ENCODE measurements around the gene TNS4.

Gene TNS4

GRCh38 chr17:40437095-40437732, 64.2 kb downstream of the TNS4 start:
- Histone ChIP-seq H3K9me3 (ENCODE audit: control insufficient read depth, low read length) (no peaks in the 10 kb centered on the region), H3K27me3 (replicated peaks; ENCODE audit: control insufficient read depth, insufficient read depth, low read length, poor library complexity, severe bottlenecking) (no peaks in the 10 kb centered on the region), H3K4me1 (ENCODE audit: control insufficient read depth, insufficient read depth, low read length, poor library complexity, severe bottlenecking) (no peaks in the 10 kb centered on the region), H3K36me3 (ENCODE audit: control insufficient read depth, insufficient read depth, low read length) (no peaks in the 10 kb centered on the region), H3K27ac (ENCODE audit: insufficient read depth, low read length, poor library complexity, severe bottlenecking) (no peak overlapping the region), H3K4me3 (ENCODE audit: insufficient read depth, low read depth, low read length, poor library complexity, severe bottlenecking) (no peak overlapping the region)
- no peak for DNase-seq

GRCh38 chr17:40436636-40437035, 64.8 kb downstream of the TNS4 start:
- H3K4me1 ChIP-seq (ENCODE audit: control insufficient read depth, insufficient read depth, low read length, poor library complexity, severe bottlenecking), result no peaks in the 10 kb centered on the region
- no peaks in the 10 kb centered on the region for H3K27me3 ChIP-seq (replicated peaks; ENCODE audit: control insufficient read depth, insufficient read depth, low read length, poor library complexity, severe bottlenecking)
- H3K9me3 ChIP-seq (ENCODE audit: control insufficient read depth, low read length), result no peaks in the 10 kb centered on the region
- DNase-seq, result no peak
- no peak overlapping the region for H3K4me3 ChIP-seq (ENCODE audit: insufficient read depth, low read depth, low read length, poor library complexity, severe bottlenecking)
- no peak overlapping the region for H3K27ac ChIP-seq (ENCODE audit: insufficient read depth, low read length, poor library complexity, severe bottlenecking)
- no peaks in the 10 kb centered on the region for H3K36me3 ChIP-seq (ENCODE audit: control insufficient read depth, insufficient read depth, low read length)

DNA sequence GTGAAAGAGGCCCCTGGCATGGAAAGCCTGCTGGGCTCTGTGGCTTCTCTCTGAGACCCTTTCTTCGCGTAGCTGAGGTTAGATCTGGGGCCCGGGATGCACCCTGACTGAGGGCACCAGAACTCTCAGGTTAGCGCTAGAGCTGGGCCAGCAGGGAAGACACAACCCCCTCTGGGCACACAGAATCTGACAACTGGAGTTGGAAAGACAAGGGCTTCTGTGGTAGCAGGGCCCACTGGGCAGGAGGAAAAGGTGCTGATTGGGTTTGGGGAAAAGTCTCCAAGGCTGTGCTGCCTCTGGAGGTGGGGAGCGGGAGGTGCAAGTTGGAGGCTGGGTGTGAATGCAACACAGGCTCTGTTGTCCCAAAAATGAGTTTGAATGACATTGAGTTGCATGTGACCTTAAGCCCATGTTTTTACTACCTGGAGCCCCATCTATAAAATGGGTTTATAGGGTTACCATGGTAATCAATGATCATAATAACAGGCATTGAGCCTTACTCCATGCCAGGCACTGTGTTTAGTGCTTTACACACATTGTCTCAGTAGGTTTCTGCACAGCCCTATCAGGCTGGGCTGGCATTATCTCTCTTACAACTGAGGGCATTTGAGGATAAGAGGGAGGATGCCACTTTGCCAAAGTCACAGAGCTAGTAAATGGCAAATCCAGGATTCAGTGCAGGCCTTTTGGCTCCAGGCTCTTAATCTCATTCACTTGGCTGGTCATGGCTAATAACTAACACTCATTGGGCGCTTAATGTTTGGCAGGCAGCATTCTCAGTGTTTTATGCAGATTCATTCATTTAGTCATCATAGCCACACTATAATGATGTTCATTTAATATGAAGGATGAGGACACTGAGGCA, 67.6 kb downstream of the TNS4 start:
- Histone ChIP-seq H3K4me3 (ENCODE audit: insufficient read depth, low read depth, low read length, poor library complexity, severe bottlenecking) (no peak overlapping the region), H3K27me3 (replicated peaks; ENCODE audit: control insufficient read depth, insufficient read depth, low read length, poor library complexity, severe bottlenecking) (no peaks in the 10 kb centered on the region), H3K9me3 (ENCODE audit: control insufficient read depth, low read length) (no peaks in the 10 kb centered on the region), H3K4me1 (ENCODE audit: control insufficient read depth, insufficient read depth, low read length, poor library complexity, severe bottlenecking) (no peaks in the 10 kb centered on the region), H3K27ac (ENCODE audit: insufficient read depth, low read length, poor library complexity, severe bottlenecking) (no peak overlapping the region), H3K36me3 (ENCODE audit: control insufficient read depth, insufficient read depth, low read length) (no peaks in the 10 kb centered on the region)
- no peak for DNase-seq

DNA sequence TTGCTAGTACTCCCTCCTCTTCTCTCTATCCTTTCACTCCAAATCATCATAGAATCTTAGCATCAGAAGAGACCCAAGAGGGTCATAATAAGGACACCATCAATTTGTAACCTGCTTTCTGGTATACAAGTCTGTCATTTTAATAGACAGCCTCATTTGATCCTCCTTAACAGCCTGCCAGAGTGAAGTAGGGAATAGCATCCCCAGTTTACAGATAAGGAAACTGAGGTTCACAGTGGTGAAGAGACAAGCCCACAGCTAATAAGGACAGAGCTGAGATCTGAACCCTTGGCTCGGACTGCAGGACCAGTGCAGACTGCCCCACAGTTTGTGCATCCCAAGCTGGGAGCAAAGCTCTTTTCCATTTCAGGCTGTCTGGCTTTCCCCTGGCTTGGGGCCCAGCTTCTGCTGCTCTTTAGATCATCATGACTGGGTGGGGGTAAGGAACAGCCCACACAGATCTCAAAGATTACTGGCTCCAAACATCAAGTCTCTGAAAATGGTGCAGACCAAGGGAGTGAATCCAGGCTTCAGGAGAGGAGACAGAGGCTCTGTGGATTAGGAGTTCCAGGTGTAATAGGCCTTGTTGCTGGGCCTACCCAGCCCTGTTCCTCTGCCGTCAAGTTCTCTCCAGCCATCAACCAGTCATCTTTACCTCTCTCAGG, 68.4 kb downstream of the TNS4 start:
- DNase-seq, result no peak
- H3K27ac ChIP-seq (ENCODE audit: insufficient read depth, low read length, poor library complexity, severe bottlenecking), result no peak overlapping the region

DNA sequence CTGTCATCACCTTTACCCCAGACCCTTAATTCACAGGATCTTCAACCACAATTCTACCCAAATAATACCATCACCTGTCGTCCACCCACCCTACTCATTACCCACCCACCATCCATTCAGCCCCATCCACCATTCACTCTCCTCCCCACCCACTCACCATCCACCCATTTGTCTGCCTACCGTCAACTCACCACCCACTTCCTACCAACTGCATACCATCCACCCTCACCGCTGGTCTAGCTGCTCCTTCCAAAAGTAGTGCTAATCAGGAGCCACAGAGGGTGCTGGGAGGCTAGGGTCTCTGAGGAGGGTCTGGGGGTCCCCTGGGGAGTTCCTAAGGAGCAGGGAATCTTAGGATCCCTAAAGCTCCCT, 70.2 kb downstream of the TNS4 start:
- H3K36me3 ChIP-seq (ENCODE audit: control insufficient read depth, insufficient read depth, low read length), result no peaks in the 10 kb centered on the region
- H3K4me3 ChIP-seq (ENCODE audit: insufficient read depth, low read depth, low read length, poor library complexity, severe bottlenecking), result no peak overlapping the region
- no peaks in the 10 kb centered on the region for H3K9me3 ChIP-seq (ENCODE audit: control insufficient read depth, low read length)
- DNase-seq, result no peak
- H3K27ac ChIP-seq (ENCODE audit: insufficient read depth, low read length, poor library complexity, severe bottlenecking), result no peak overlapping the region
- peaks cover 14% of the 10 kb centered on the region for H3K4me1 ChIP-seq (ENCODE audit: control insufficient read depth, insufficient read depth, low read length, poor library complexity, severe bottlenecking)
- H3K27me3 ChIP-seq (replicated peaks; ENCODE audit: control insufficient read depth, insufficient read depth, low read length, poor library complexity, severe bottlenecking), result no peaks in the 10 kb centered on the region

More for the DNA sequence above, 68.4 kb downstream of the TNS4 start:
- Histone ChIP-seq H3K9me3 (ENCODE audit: control insufficient read depth, low read length) (no peaks in the 10 kb centered on the region), H3K4me3 (ENCODE audit: insufficient read depth, low read depth, low read length, poor library complexity, severe bottlenecking) (no peak overlapping the region), H3K36me3 (ENCODE audit: control insufficient read depth, insufficient read depth, low read length) (no peaks in the 10 kb centered on the region), H3K4me1 (ENCODE audit: control insufficient read depth, insufficient read depth, low read length, poor library complexity, severe bottlenecking) (no peaks in the 10 kb centered on the region), H3K27me3 (replicated peaks; ENCODE audit: control insufficient read depth, insufficient read depth, low read length, poor library complexity, severe bottlenecking) (no peaks in the 10 kb centered on the region)

DNA sequence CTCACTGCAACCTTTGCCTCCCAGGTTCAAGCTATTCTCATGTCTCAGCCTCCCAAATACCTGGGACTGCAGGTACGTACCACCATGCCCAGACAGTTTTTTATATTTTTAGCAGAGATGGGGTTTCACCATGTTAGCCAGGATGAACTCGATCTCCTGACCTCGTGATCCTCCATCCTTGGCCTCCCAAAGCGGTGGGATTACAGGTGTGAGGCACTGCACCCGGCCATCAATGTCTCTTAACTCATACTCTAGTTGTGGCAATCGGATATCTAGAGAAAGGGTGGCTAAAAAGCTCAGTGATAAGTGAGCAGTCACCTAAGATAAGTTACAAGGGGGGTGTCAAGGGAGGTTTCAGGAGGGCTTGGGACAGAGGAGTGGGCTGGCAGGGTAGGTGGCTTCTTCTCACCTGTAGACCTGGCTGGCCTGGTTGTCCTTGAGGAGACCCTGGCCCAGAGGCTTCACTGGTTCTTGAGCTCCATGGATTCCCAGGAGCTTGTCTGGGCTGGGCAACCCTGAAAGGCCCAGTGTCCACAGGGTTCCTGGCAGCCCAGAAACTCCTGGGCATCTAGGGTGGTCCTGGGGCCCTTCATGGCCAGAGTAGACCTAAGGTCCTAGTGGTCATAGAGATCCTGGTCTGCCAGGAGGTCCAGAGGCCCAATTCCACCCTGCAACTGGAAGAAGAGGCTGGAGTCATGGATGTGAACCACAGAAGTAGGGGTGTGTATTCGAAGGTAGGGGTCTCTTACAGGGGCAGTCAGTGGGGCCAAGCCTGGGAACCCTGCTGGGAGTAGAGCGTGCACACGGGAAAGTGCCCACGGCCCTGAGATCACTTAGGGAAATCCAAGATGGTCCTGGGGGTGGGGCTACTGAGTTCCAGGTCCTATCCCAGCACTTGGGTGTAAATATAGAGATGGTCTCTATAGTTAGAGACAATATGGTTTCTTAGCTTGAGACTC, 70.9 kb downstream of the TNS4 start:
- Histone ChIP-seq H3K4me3 (ENCODE audit: insufficient read depth, low read depth, low read length, poor library complexity, severe bottlenecking) (no peak overlapping the region), H3K27me3 (replicated peaks; ENCODE audit: control insufficient read depth, insufficient read depth, low read length, poor library complexity, severe bottlenecking) (no peaks in the 10 kb centered on the region), H3K4me1 (ENCODE audit: control insufficient read depth, insufficient read depth, low read length, poor library complexity, severe bottlenecking) (peaks cover 20% of the 10 kb centered on the region), H3K9me3 (ENCODE audit: control insufficient read depth, low read length) (no peaks in the 10 kb centered on the region), H3K36me3 (ENCODE audit: control insufficient read depth, insufficient read depth, low read length) (no peaks in the 10 kb centered on the region), H3K27ac (ENCODE audit: insufficient read depth, low read length, poor library complexity, severe bottlenecking) (no peak overlapping the region)
- DNase-seq, result no peak

GRCh38 chr17:40427002-40427491, 74.4 kb downstream of the TNS4 start:
- Histone ChIP-seq H3K27ac (ENCODE audit: insufficient read depth, low read length, poor library complexity, severe bottlenecking) (no peak overlapping the region), H3K4me3 (ENCODE audit: insufficient read depth, low read depth, low read length, poor library complexity, severe bottlenecking) (no peak overlapping the region)
- DNase-seq, result no peak

More at GRCh38 chr17:40427002-40427491, 74.4 kb downstream of the TNS4 start:
- Histone ChIP-seq H3K27me3 (replicated peaks; ENCODE audit: control insufficient read depth, insufficient read depth, low read length, poor library complexity, severe bottlenecking) (no peaks in the 10 kb centered on the region), H3K36me3 (ENCODE audit: control insufficient read depth, insufficient read depth, low read length) (no peaks in the 10 kb centered on the region), H3K4me1 (ENCODE audit: control insufficient read depth, insufficient read depth, low read length, poor library complexity, severe bottlenecking) (peaks cover 22% of the 10 kb centered on the region), H3K9me3 (ENCODE audit: control insufficient read depth, low read length) (no peaks in the 10 kb centered on the region)

Measured in effector memory CD4-positive, alpha-beta T cell (primary cell).